HT-29 (cell line): Measurements from ENCODE around the gene ZNF407. TPM values are rescaled to one million over a fixed set of nuclear protein-coding genes. Genes with fewer than 3 reads are reported as not detected.

ENCODE experiments used
- DNase-seq: peaks from one replicate; pipeline ENCODE4 v3.0.0-alpha.2; 2015; ENCODE audit warnings: low spot score
- total RNA-seq: library from RNA; depleted of rRNA; stranded (reverse); fragments of >200 nt; shearing (Covaris generic); gene quantifications from 2 replicates; pipeline ENCODE4 v1.2.3, GENCODE V29; 2014

The ZNF407 gene
- total RNA-seq, 1 experiment from 2014 or later: 10.1 TPM

GRCh38 chr18:74625157-74625556, 27.5 kb downstream of the ZNF407 start:
- no peak for DNase-seq

GRCh38 chr18:74626049-74626874, 28.6 kb downstream of the ZNF407 start:
- DNase-seq: no peak

GRCh38 chr18:74630804-74631203, 33.1 kb downstream of the ZNF407 start:
- no peak for DNase-seq

GRCh38 chr18:74631212-74631611, 33.5 kb downstream of the ZNF407 start:
- no peak for DNase-seq

GRCh38 chr18:74631623-74632350, 34.1 kb downstream of the ZNF407 start:
- DNase-seq: no peak

- no peak for DNase-seq
Measured at GRCh38 chr18:74632351-74632679, 34.6 kb downstream of the ZNF407 start.

- no peak for DNase-seq
Measured at GRCh38 chr18:74632856-74633255, 35.2 kb downstream of the ZNF407 start.

- no peak for DNase-seq
Measured at GRCh38 chr18:74633652-74634352, 36.1 kb downstream of the ZNF407 start.

- DNase-seq: no peak
Measured at GRCh38 chr18:74635224-74635975, 37.7 kb downstream of the ZNF407 start.

GRCh38 chr18:74637070-74637469, 39.4 kb downstream of the ZNF407 start:
- no peak for DNase-seq

- DNase-seq: no peak
Measured at GRCh38 chr18:74638210-74638609, 40.5 kb downstream of the ZNF407 start.

GRCh38 chr18:74644713-74645112, 47.0 kb downstream of the ZNF407 start:
- no peak for DNase-seq

GRCh38 chr18:74645679-74646078, 48.0 kb downstream of the ZNF407 start:
- no peak for DNase-seq

- no peak for DNase-seq
Measured at GRCh38 chr18:74651327-74652128, 53.9 kb downstream of the ZNF407 start.

- DNase-seq: peak; percentile 49
Measured at GRCh38 chr18:74652392-74652988, 54.8 kb downstream of the ZNF407 start.

GRCh38 chr18:74654638-74655037, 57.0 kb downstream of the ZNF407 start:
- no peak for DNase-seq

GRCh38 chr18:74661008-74661407, 63.3 kb downstream of the ZNF407 start:
- no peak for DNase-seq

GRCh38 chr18:74661691-74662090, 64.0 kb downstream of the ZNF407 start:
- no peak for DNase-seq

GRCh38 chr18:74662622-74663021, 65.0 kb downstream of the ZNF407 start:
- DNase-seq: no peak

GRCh38 chr18:74665346-74665745, 67.7 kb downstream of the ZNF407 start:
- no peak for DNase-seq
